GM12874 (cell line): ENCODE measurements around the gene BCR.

ENCODE experiments used
- CTCF ChIP-seq: IDR thresholded peaks from 2 replicates; pipeline ENCODE4 v1.5.1; 2011; ENCODE audit warnings: low read depth, mild to moderate bottlenecking, control low read depth, low read length, moderate library complexity; ENCODE audit not compliant: insufficient read depth

Gene BCR

GRCh38 chr22:23180893-23181720, 798 bp downstream of the BCR start:
- TF ChIP-seq CTCF = no peak

- no peak for TF ChIP-seq CTCF
These were observed 1.5 kb downstream of the BCR start for GRCh38 chr22:23181721-23182308.

GRCh38 chr22:23182309-23183060, 2.2 kb downstream of the BCR start:
- no peak for TF ChIP-seq CTCF

GRCh38 chr22:23183061-23183698, 2.9 kb downstream of the BCR start:
- no peak for TF ChIP-seq CTCF

GRCh38 chr22:23184100-23184763, 3.9 kb downstream of the BCR start:
- TF ChIP-seq CTCF = no peak

GRCh38 chr22:23184764-23185113, 4.4 kb downstream of the BCR start:
- no peak for TF ChIP-seq CTCF
